Mucosa of descending colon (tissue), 3 donors: ENCODE data around the gene ISCA2. TPM values are rescaled to one million over a fixed set of nuclear protein-coding genes. Genes with fewer than 3 reads are reported as not detected.

Experiments used
- ATAC-seq: fragments of 200-7000 bp; cut with Tn5 transposase; one replicate; pipeline ENCODE4 v1.9.1; 2020; ENCODE audit warnings: mild to moderate bottlenecking, moderate library complexity
- DNase-seq, 3 donors: peaks; one replicate each; pipeline ENCODE4 v3.0.0-alpha.2; 2020
- H3K36me3 ChIP-seq: fragments of 200-600 bp; one replicate; pipeline ENCODE4 v1.8.0; 2021; ENCODE audit warnings: low read depth, mild to moderate bottlenecking
- H3K4me1 ChIP-seq: fragments of 200-600 bp; one replicate; pipeline ENCODE4 v1.8.0; 2021; ENCODE audit warnings: low read depth, mild to moderate bottlenecking
- H3K4me3 ChIP-seq: fragments of 200-600 bp; one replicate; pipeline ENCODE4 v1.8.0; 2021; ENCODE audit warnings: mild to moderate bottlenecking
- H3K9me3 ChIP-seq: fragments of 200-600 bp; one replicate; pipeline ENCODE4 v1.8.0; 2021; ENCODE audit warnings: mild to moderate bottlenecking
- intact Hi-C, 2 donors: fragments of 100-400 bp; cut with DNase I in 1 of 2; cut with micrococcal nuclease in 1 of 2; formaldehyde crosslinking; loops; one replicate each; pipeline versions ENCODE4 v1.11.0 to v1.11.1; 2022; cut with DNase I, micrococcal nuclease
- total RNA-seq, 3 donors: library from RNA; stranded (reverse); fragmentation: NEBNext Ultra II Directional in 2 of 3; extraction: Animal tissue kit (Norgen Biotek cat#: 25700) in 2 of 3; gene quantifications; one replicate each; pipeline versions ENCODE4 v1.2.1 to v1.2.4, GENCODE V29; 2021 to 2023
- TF ChIP-seq, protein P1 (sequence below): fragments of 200-600 bp; IDR thresholded peaks from one replicate; pipeline ENCODE4 v1.8.0; 2022; ENCODE audit warnings: antibody characterized with exemption, mild to moderate bottlenecking
- donor health status: DM: no; HTN: no; CAD: no; lungs with moderate emphysema.
- donor health status: DM: no; HTN: no; CAD: no.
- donor health status: DM: no; HTN: yes; CAD: no.

The ISCA2 gene
- total RNA-seq, 3 donors from 2014 or later, result 22.4 to 36.1 (median 30.0) TPM

DNA sequence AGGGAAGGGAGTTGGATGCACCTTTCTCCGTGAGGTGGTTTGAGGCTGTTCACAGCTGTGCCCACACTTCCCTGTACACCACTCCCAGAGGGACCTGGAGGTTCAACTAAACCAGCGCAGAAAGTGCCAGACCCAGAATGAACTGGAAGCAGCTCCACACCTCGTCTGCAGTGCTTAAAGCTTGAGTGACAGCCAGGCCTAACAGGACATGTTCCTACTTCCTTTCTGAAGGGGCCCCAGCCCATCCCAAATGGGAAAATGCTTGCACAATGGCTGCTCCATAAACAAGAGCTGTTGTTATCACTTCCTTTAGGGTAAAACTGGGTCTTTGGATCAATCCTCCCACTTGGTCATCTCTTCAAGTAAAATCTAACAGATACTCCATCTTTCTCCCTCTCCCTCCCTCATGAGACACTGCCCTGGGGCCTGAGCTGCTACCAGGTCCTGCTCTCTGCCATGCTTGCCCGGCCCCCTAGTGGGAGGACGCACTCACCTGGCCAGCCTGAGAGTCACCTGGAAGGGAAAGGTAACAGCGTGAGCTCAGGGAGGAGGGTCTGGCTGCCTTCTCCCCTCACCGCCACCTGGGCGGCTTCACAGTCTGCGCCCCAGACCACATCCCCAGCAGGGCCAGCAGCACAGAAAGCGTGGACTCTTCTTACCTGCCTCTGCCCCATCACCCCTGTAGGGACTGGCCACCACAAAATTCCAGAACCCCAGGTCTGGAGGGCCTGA is 33.5 kb downstream of the ISCA2 start:
- TF ChIP-seq, protein P1, sequence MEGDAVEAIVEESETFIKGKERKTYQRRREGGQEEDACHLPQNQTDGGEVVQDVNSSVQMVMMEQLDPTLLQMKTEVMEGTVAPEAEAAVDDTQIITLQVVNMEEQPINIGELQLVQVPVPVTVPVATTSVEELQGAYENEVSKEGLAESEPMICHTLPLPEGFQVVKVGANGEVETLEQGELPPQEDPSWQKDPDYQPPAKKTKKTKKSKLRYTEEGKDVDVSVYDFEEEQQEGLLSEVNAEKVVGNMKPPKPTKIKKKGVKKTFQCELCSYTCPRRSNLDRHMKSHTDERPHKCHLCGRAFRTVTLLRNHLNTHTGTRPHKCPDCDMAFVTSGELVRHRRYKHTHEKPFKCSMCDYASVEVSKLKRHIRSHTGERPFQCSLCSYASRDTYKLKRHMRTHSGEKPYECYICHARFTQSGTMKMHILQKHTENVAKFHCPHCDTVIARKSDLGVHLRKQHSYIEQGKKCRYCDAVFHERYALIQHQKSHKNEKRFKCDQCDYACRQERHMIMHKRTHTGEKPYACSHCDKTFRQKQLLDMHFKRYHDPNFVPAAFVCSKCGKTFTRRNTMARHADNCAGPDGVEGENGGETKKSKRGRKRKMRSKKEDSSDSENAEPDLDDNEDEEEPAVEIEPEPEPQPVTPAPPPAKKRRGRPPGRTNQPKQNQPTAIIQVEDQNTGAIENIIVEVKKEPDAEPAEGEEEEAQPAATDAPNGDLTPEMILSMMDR, result no peak
- Histone ChIP-seq H3K9me3 (no peaks in the 10 kb centered on the region), H3K4me3 (no peak overlapping the region), H3K4me1 (no peaks in the 10 kb centered on the region), H3K36me3 (no peaks in the 10 kb centered on the region)
- DNase-seq (no peak), ATAC-seq (no peak)
- intact Hi-C loops, result no loop called here

DNA sequence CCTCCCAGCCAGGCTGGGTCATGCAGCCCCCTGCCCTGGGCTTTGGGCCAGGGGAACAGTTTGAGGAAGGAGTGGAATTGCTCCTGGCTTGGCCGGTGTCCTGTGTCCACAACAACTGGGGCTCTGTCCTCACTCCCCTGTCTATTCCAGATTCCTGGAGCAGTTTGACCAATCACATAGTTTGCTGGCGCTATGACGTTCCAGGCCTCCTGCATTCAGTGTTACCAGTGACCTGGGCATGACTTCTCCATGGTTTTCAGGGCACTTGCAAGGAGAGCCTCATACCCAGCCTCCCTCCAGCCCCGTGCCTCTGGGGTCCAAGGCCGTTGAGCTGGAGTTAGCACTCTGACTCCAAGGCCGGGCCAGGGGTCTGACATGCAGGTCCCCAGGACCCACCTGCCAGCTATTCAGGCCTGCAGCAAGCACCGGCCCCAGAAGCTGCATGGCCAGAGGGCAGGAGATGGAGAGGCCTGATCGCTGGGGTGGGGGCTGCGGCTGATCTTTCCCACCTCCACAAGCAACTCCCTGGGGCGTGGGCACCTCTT is 34.2 kb downstream of the ISCA2 start:
- no peaks in the 10 kb centered on the region for H3K9me3 ChIP-seq
- TF ChIP-seq, protein P1, result no peak
- DNase-seq (no peak), ATAC-seq (no peak)
- no peaks in the 10 kb centered on the region for H3K4me1 ChIP-seq
- no peak overlapping the region for H3K4me3 ChIP-seq
- H3K36me3 ChIP-seq, result no peaks in the 10 kb centered on the region
- intact Hi-C loops, result no loop called here

DNA sequence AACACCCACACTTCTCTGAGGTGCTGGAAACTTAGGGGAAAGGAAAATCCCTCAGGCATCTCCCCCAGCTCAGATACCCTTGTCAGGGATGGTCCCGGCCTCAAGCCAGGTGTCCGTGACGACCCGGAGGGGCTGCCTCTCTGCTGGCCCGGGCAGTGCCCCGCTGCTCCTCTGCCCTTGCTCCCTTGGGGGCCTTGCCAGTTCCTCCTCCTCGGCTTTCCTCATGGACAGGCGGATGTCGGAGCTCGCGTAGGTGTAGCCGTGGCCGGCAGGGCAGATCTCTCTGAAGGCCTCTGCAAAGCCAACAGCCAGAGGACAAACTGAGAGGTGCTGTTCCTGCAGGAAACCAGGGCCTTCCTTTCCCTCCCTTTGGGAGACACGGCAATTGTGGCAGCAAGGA is 34.8 kb downstream of the ISCA2 start:
- H3K9me3 ChIP-seq, result no peaks in the 10 kb centered on the region
- no peaks in the 10 kb centered on the region for H3K36me3 ChIP-seq
- H3K4me3 ChIP-seq, result no peak overlapping the region
- ATAC-seq (no peak), DNase-seq (no peak)
- no peaks in the 10 kb centered on the region for H3K4me1 ChIP-seq
- TF ChIP-seq, protein P1, result no peak
- intact Hi-C loops, result no loop called here

DNA sequence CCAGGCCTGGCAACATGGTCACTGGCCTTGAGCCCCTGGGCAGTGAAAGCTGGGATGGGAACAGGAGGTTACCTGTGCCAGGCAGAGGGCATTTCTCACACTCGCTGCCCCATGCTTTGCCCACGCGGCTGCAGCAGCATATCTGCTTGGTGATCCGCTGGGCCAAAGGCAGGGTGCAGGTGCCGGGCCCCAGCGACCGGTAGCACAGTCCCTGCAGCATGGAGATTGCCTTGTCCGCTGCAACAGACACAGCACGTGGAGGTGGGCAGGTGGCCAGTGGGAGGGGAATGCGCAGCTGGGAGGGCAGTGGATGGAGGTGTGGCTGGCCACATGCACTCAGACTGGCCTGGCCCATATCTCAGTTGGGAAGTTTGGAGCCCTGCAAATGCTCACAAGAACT is 35.3 kb downstream of the ISCA2 start:
- no peak for DNase-seq
- no peak for ATAC-seq
- intact Hi-C loops, result no loop called here
- no peak overlapping the region for H3K4me3 ChIP-seq
- no peaks in the 10 kb centered on the region for H3K9me3 ChIP-seq
- TF ChIP-seq, protein P1, result no peak
- H3K4me1 ChIP-seq, result no peaks in the 10 kb centered on the region
- no peaks in the 10 kb centered on the region for H3K36me3 ChIP-seq

DNA sequence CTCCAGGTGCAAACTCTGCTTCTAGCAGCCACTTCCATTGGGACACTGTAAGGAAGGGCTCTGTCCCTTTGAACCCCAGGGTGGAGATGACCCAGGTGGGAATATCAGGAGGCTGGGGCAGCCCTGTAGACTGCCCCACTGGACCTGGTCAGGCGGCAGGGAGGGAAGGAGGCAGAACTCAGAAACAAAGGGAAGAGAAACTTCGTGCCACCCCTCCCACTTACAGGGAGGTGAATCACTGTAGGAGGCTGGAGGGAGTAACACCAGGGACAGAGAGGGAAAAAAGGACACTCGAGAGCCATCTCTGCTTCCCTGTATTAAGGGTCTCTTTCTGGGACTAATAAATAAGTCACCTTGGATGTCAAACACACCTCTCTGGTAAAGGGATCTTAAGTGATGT is 37.4 kb downstream of the ISCA2 start:
- Histone ChIP-seq H3K9me3 (no peaks in the 10 kb centered on the region), H3K4me1 (no peaks in the 10 kb centered on the region), H3K36me3 (no peaks in the 10 kb centered on the region), H3K4me3 (no peak overlapping the region)
- no peak for DNase-seq
- no peak for ATAC-seq
- intact Hi-C loops, result no loop called here
- TF ChIP-seq, protein P1, result no peak
